Activated naive CD8-positive, alpha-beta T cell treated with anti-CD3 and anti-CD28 coated beads for 36 hours (primary cell): ENCODE measurements around the gene CXCL14. TPM values are rescaled to one million over a fixed set of nuclear protein-coding genes. Genes with fewer than 3 reads are reported as not detected.

Source experiments
- DNase-seq: peaks from one replicate; pipeline ENCODE4 v3.0.0; 2021
- H3K27ac Mint-ChIP-seq: one replicate; pipeline ENCODE4 v1.8.0; 2022; ENCODE audit warnings: mild to moderate bottlenecking, moderate library complexity, mixed read lengths
- H3K27me3 Mint-ChIP-seq: one replicate; pipeline ENCODE4 v1.8.0; 2022; ENCODE audit warnings: mild to moderate bottlenecking, mixed read lengths
- H3K36me3 Mint-ChIP-seq: one replicate; pipeline ENCODE4 v1.8.0; 2021; ENCODE audit warnings: mild to moderate bottlenecking, mixed read lengths
- H3K4me1 Mint-ChIP-seq: one replicate; pipeline ENCODE4 v1.8.0; 2021; ENCODE audit warnings: mixed read lengths
- H3K4me3 Mint-ChIP-seq: one replicate; pipeline ENCODE4 v1.8.0; 2022; ENCODE audit warnings: mild to moderate bottlenecking, moderate library complexity, mixed read lengths
- H3K9me3 Mint-ChIP-seq: one replicate; pipeline ENCODE4 v1.8.0; 2022; ENCODE audit warnings: mixed read lengths
- total RNA-seq, 2 experiments: library from RNA; stranded (reverse); gene quantifications; one replicate each; pipeline ENCODE4 v1.2.3, GENCODE V29; 2021

The CXCL14 gene, protein sequence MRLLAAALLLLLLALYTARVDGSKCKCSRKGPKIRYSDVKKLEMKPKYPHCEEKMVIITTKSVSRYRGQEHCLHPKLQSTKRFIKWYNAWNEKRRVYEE
- total RNA-seq = not detected

DNA sequence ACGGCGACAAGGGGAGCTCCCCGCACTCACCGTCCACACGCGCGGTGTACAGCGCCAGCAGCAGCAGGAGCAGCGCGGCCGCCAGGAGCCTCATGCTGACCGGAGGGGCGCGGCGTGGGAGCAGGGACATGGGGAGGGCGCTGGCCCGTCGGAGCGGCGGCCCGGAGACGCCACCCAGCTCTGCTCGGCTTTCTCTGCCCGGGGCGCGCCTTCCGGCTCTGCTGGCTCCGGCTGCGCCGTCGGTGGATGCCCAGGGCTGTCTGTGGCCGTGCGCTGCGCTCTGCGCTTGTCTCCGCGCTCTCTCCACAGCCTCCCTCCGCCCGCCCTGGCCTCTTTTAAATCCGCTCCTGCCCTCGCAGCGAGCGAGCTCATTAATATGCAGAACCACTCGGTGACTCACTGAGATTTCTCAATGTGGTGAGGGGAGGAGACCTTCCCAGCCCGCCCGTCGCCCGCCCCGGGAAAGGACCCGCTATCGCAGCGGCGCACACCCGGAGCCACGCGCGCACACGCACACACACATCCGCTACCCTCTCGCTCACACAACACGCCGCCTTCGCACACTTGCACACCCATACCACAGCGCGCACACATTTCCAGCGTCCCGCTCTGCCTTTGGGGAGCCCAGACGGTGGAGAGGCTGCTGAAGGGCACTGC lies at the start of gene CXCL14:
TSS of gene CXCL14 (minus strand) at position 307 of the 657 bp plus-strand sequence. CDS start at position 94, 213 bp downstream.
- Mint-ChIP-seq H3K27ac (no peak within 1 kb of the TSS), H3K9me3 (no peaks in the 10 kb centered on the region), H3K4me3 (peak within 1 kb of the TSS; percentile 41), H3K4me1 (peaks cover 4% of the 10 kb centered on the region), H3K27me3 (peaks cover 59% of the 10 kb centered on the region), H3K36me3 (no peaks in the 10 kb centered on the region)
- DNase-seq = peak; percentile 42

GRCh38 chr5:135626636-135627035 lies 47.8 kb upstream of the CXCL14 start:
- H3K9me3 Mint-ChIP-seq = no peaks in the 10 kb centered on the region
- H3K27me3 Mint-ChIP-seq = no peaks in the 10 kb centered on the region
- no peak for DNase-seq
- H3K4me3 Mint-ChIP-seq = no peak overlapping the region
- no peaks in the 10 kb centered on the region for H3K4me1 Mint-ChIP-seq
- no peak overlapping the region for H3K27ac Mint-ChIP-seq
- no peaks in the 10 kb centered on the region for H3K36me3 Mint-ChIP-seq

- Mint-ChIP-seq H3K4me1 (no peaks in the 10 kb centered on the region), H3K4me3 (no peak overlapping the region), H3K27me3 (no peaks in the 10 kb centered on the region)
Measured at GRCh38 chr5:135625961-135626360, 47.2 kb upstream of the CXCL14 start.

DNA sequence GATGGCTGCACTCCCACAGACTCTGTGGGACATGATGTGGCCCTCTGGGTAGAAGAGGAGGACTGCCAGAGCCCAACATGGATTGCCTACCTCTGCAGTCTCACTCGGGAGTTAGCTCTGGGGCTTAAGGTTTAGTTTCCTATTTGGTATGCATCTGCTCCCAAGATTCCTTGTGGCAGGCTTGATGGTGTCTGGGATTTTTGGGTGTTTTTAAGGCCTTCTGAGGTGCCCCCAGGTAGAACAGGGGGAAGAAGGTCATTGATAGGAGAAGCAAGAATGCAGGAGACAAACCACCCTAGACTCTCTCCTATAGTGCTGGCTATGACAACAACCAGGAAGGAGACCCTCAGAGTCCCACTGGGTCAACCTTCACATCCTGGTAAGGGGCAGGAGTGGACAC lies 46.7 kb upstream of the CXCL14 start:
- Mint-ChIP-seq H3K27ac (no peak overlapping the region), H3K4me1 (no peaks in the 10 kb centered on the region), H3K27me3 (no peaks in the 10 kb centered on the region), H3K36me3 (no peaks in the 10 kb centered on the region), H3K4me3 (no peak overlapping the region), H3K9me3 (no peaks in the 10 kb centered on the region)
- no peak for DNase-seq

More at GRCh38 chr5:135625961-135626360, 47.2 kb upstream of the CXCL14 start:
- Mint-ChIP-seq H3K27ac (no peak overlapping the region), H3K9me3 (no peaks in the 10 kb centered on the region), H3K36me3 (no peaks in the 10 kb centered on the region)
- DNase-seq = no peak

GRCh38 chr5:135625061-135625460 lies 46.3 kb upstream of the CXCL14 start:
- Mint-ChIP-seq H3K36me3 (no peaks in the 10 kb centered on the region), H3K27ac (no peak overlapping the region), H3K9me3 (no peaks in the 10 kb centered on the region), H3K27me3 (no peaks in the 10 kb centered on the region), H3K4me3 (no peak overlapping the region), H3K4me1 (no peaks in the 10 kb centered on the region)
- DNase-seq = no peak

DNA sequence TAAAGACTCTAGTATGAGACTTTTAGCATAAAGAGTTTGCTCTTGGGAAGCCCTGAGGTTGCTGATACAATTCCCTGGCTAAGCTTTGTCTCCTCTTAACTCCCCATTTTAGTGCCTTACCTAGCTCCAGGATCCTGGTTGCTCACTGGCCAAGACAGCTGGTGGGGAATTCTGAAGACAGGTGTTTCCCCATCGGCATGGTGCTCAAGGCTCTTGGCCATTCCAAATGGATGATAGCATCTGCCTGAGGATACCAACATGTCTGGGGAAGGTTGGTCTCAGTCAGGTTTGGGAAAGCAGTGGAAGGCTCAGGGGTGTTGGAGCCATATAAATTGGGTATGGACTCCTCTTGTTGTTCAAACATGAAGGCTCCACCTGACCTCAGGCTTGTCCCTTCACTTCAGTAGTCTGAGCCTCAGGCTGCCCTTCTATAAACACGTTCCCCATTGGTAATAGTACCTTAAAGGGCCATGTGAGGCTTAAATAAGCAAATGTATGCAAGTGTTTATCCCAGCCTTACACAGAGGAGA lies 44.5 kb upstream of the CXCL14 start:
- no peaks in the 10 kb centered on the region for H3K4me1 Mint-ChIP-seq
- no peak overlapping the region for H3K27ac Mint-ChIP-seq
- H3K36me3 Mint-ChIP-seq = no peaks in the 10 kb centered on the region
- DNase-seq = no peak
- H3K4me3 Mint-ChIP-seq = no peak overlapping the region
- peaks cover 13% of the 10 kb centered on the region for H3K9me3 Mint-ChIP-seq
- H3K27me3 Mint-ChIP-seq = peaks cover 3% of the 10 kb centered on the region

DNA sequence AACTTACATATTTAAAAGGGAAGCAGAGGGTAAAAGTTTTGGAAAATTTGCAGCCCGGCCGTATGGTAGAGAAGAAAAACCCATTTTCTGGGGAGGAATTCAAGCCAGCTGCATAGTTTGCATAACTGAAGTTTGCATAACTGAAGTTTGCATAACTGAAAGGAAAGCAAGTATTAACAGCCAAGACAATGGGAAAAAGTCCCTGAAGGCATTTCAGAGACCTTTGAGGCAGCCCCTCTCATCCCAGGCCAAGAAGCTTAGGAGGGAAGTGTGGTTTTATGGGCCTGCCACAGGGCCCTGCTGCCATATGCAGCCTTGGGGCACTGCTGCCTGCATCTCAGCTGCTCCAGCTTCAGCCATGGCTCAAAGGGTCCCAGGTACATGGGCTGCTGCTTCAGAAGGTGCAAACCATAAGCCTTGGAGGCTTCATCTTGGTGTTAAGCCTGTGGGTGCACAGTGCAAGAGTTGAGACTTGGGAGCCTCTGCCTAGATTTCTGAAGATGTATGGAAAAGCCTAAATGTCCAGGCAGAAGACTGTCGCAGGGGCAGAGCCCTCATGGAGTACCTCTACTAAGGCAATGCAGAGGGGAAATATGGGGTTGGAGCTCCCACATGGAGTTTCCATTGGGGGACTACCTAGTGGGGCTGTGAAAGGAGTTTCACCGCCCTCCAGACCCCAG lies 36.9 kb upstream of the CXCL14 start:
- Mint-ChIP-seq H3K27me3 (peaks cover 35% of the 10 kb centered on the region), H3K9me3 (peaks cover 25% of the 10 kb centered on the region), H3K36me3 (no peaks in the 10 kb centered on the region), H3K27ac (no peak overlapping the region), H3K4me3 (no peak overlapping the region), H3K4me1 (no peaks in the 10 kb centered on the region)
- no peak for DNase-seq

DNA sequence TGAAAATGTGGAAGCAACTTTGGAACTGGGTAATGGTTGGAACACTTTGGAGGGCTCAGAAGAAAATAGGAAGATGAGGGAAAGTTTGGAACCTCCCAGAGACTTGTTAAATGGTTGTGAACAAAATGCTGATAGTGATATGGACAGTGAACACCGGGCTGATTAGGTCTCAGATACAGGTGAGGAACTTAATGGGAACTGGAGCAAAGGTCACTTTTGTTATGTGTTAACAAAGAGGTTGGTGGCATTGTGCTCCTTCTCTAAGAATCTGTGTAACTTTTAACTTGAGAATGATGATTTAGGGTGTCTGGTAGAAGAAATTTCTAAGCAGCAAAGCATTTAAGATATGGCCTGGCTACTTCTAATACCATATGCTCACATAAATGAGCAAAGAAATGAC lies 36.4 kb upstream of the CXCL14 start:
- H3K9me3 Mint-ChIP-seq = peaks cover 25% of the 10 kb centered on the region
- no peak overlapping the region for H3K27ac Mint-ChIP-seq
- H3K27me3 Mint-ChIP-seq = peaks cover 35% of the 10 kb centered on the region

DNA sequence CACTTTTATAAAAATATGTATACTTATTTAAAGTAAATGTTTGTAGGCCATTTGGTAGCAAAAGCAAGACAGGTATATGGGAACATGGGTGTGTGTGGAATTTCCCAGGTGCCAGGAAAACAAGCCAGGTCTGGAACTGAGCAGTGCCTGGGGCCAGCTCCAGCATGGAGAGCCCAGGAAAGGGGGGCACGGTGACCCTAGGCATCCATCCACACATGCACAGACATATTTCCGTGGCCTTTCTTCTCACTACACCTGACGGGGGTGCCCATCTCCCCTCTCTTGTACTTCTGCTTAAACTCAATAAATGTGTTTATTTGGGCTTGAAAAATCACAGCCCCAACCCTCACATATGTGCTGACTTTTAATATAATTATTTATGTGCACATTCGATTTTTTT lies 31.2 kb upstream of the CXCL14 start:
- DNase-seq = no peak
- Mint-ChIP-seq H3K9me3 (peaks cover 2% of the 10 kb centered on the region), H3K4me3 (no peak overlapping the region), H3K27ac (no peak overlapping the region), H3K4me1 (no peaks in the 10 kb centered on the region), H3K27me3 (peaks cover 17% of the 10 kb centered on the region), H3K36me3 (no peaks in the 10 kb centered on the region)

More for the DNA sequence above, 36.4 kb upstream of the CXCL14 start:
- Mint-ChIP-seq H3K4me3 (no peak overlapping the region), H3K4me1 (no peaks in the 10 kb centered on the region), H3K36me3 (no peaks in the 10 kb centered on the region)
- DNase-seq = no peak

GRCh38 chr5:135608761-135609443 lies 30.1 kb upstream of the CXCL14 start:
- Mint-ChIP-seq H3K9me3 (no peaks in the 10 kb centered on the region), H3K36me3 (no peaks in the 10 kb centered on the region), H3K4me1 (no peaks in the 10 kb centered on the region), H3K4me3 (no peak overlapping the region), H3K27me3 (peaks cover 8% of the 10 kb centered on the region), H3K27ac (no peak overlapping the region)
- DNase-seq = no peak

- H3K4me3 Mint-ChIP-seq = no peak overlapping the region
- no peaks in the 10 kb centered on the region for H3K4me1 Mint-ChIP-seq
- no peaks in the 10 kb centered on the region for H3K36me3 Mint-ChIP-seq
- no peaks in the 10 kb centered on the region for H3K9me3 Mint-ChIP-seq
- H3K27me3 Mint-ChIP-seq = peaks cover 8% of the 10 kb centered on the region
- no peak for DNase-seq
- H3K27ac Mint-ChIP-seq = no peak overlapping the region
Measured at GRCh38 chr5:135608361-135608760, 29.6 kb upstream of the CXCL14 start.

DNA sequence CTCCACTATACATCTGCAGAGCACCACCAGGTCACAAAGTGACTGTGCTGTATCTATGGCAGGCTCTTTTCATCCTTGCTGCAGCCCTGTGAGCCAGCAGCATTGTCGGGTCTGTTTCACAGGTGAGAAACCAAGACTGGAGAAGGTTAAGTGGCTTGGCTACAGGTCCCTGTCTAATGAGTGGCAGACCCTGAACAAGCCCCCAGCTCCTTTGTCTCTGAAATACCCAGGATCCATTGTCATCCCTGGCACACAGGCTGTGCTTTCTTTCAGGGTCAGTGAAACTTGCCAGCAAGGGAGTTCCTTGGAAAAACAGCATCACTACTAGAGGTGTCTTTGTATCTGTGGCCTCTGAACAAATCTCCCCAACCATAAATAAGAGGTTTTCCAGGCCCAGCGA lies 27.6 kb upstream of the CXCL14 start:
- Mint-ChIP-seq H3K27me3 (peaks cover 8% of the 10 kb centered on the region), H3K4me1 (no peaks in the 10 kb centered on the region), H3K9me3 (no peaks in the 10 kb centered on the region), H3K36me3 (no peaks in the 10 kb centered on the region), H3K4me3 (no peak overlapping the region), H3K27ac (no peak overlapping the region)
- DNase-seq = no peak

- Mint-ChIP-seq H3K27ac (no peak overlapping the region), H3K4me1 (no peaks in the 10 kb centered on the region), H3K9me3 (no peaks in the 10 kb centered on the region), H3K27me3 (peaks cover 8% of the 10 kb centered on the region), H3K4me3 (no peak overlapping the region), H3K36me3 (no peaks in the 10 kb centered on the region)
- DNase-seq = no peak
Measured at GRCh38 chr5:135605221-135605620, 26.4 kb upstream of the CXCL14 start.

GRCh38 chr5:135604056-135604455 lies 25.3 kb upstream of the CXCL14 start:
- Mint-ChIP-seq H3K4me3 (no peak overlapping the region), H3K36me3 (no peaks in the 10 kb centered on the region), H3K9me3 (no peaks in the 10 kb centered on the region), H3K27me3 (peaks cover 14% of the 10 kb centered on the region), H3K27ac (no peak overlapping the region), H3K4me1 (no peaks in the 10 kb centered on the region)
- no peak for DNase-seq
